Measurements from ENCODE around the gene MIPEP. TPM values are rescaled to one million over a fixed set of nuclear protein-coding genes. Genes with fewer than 3 reads are reported as not detected.
"Not testable (repeated sequence)": the region's sequence is repeated elsewhere in the genome, so short reads cannot be mapped to it uniquely, and the experiment has no call there.

Gene MIPEP
- polyA plus RNA-seq, 4 donors = 30.2 to 35.5 (median 32.1) TPM

GRCh38 chr13:23889615-23890607 is 711 bp upstream of the MIPEP start:
- no peak for DNase-seq (ENCODE audit: low read depth in 4 of 4, low spot score in 3 of 4)

DNA sequence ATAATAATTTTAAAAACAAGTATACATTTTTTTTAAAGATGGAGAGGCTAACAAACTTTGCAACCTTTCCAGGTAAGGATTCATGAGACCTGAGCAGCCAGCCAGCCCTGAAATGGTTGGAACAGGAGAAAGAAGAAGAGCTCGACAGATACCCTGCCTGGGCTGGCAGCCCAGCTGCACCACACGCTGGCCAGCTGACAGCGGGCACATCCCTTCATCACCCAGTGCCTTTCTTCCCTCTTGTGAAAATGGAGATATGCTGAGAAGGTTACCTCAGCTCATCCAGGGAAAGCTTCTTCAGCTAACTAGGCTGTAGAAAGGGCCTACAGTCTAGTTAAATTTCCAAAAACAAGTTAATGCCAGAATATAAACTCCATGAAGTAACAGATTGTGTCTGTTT is 4.8 kb downstream of the MIPEP start:
- DNase-seq (ENCODE audit: low read depth in 4 of 4, low spot score in 3 of 4) = not testable (repeated sequence)

DNA sequence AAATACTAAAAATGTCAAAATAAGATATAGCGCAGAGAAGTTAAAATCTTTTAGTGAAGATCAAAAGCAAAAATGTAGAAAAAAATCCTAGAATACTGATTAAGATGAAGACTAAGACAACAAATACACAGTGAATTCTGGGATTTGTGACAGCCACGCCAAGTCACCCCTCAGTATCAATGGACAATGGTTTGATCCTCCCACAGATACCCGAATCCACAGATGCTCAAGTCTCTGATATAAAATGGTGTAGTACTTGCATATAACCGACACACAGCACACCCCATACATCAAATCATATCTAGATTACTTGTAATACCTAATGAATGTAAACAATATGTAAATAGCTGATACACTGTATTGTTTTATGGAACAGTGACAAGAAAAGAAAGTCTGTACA is 5.9 kb downstream of the MIPEP start:
- DNase-seq (ENCODE audit: low read depth in 4 of 4, low spot score in 3 of 4) = no peak

DNA sequence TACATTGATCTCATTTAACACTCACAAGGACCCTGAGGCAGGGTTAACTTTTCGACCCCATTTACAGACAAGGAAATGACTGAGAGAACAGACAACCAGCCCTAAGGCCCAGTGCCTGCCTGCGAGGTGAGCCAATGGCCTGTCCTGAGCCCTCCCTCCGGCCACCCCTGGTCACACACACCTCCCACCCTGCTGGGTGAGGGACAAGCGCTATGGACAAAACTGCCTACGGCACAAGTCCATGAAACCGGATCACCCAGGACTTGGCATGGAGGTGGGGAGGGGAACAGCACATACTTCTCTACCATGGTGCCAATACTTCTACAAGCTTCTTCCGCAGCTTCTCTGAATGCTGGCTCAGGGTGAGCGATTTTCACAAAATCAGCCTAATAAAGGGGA is 7.8 kb downstream of the MIPEP start:
- DNase-seq (ENCODE audit: low read depth in 4 of 4, low spot score in 3 of 4) = not testable (repeated sequence)

DNA sequence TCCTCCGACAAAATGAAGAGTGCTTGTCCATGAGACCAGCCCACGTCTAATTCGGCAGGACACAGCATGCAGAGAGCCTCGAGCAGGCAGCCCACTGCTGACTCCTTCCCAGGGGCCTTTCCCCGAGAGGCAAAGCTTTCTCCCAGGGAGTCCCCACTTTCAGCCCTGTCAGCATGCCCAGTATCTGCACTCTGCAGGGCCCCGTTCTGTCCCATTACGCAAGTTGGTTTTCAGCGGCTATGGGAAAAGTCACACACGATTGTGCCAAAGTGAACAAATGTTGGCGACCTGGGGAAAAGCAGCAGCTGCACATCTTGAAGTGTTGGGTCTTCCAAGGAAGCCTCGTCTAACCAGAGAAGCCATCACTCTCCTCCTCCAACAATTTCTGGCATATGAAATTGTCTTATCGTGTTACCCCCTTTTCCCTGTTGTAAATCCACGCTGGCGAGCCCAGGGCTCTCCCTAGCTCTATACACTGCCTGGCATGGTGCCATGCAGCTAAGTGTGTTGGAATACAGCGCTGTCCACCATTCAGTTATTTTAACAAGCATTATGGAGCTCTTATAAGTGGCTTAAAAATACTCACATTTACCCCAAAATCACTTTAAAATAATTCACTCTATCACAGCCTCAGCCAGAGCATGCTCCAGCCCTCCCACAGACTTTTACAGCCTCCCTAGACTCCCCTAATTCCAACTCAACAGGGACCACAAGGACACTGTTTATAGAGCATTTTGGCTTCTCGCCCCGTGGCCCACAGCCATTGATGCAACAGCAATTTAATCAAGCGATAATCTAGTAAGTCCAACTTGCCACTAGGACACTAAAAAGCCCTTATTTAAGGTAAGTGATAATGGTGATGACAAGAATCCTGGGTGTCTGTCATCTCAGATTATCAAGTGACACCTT is 8.5 kb downstream of the MIPEP start:
- DNase-seq (ENCODE audit: low read depth in 4 of 4, low spot score in 3 of 4) = not testable (repeated sequence)

DNA sequence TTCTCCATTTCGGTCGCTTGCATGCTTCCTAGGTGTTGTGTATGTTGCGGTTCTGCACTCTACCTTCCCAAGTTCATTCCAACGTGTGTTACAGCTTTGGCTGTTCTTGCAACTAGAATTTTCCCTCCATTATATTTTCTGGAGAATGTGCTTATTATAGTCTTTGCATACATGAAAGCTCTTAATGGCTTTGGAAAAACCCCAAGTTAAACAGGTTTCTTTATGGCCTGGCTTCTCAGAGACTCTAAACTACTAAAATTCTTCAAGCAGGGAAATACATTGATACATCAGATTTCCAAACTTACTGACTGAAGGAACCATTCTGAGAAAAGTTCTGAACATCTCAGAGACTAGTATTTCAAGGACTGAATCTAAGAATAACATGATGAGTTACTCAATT is 11.9 kb downstream of the MIPEP start:
- DNase-seq (ENCODE audit: low read depth in 4 of 4, low spot score in 3 of 4) = no peak

DNA sequence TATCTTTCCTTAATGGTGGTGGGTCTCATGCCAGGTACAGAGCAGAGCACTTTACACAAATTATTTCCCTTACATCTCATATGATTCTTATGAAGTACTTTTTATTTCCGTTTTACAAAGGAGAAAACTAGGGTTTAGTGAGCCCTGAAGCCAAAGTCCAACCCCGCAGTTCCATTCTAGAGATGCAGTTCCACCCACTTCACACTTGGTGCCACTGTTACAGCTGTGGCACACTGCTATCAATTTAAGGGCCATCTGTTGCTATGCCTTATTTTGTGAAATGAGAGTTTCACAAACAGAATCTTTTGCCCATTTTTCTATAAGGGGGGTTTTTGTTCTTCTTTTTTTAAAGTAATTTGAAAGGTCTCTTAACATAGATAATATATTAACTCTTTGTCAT is 12.9 kb downstream of the MIPEP start:
- DNase-seq (ENCODE audit: low read depth in 4 of 4, low spot score in 3 of 4) = no peak

DNA sequence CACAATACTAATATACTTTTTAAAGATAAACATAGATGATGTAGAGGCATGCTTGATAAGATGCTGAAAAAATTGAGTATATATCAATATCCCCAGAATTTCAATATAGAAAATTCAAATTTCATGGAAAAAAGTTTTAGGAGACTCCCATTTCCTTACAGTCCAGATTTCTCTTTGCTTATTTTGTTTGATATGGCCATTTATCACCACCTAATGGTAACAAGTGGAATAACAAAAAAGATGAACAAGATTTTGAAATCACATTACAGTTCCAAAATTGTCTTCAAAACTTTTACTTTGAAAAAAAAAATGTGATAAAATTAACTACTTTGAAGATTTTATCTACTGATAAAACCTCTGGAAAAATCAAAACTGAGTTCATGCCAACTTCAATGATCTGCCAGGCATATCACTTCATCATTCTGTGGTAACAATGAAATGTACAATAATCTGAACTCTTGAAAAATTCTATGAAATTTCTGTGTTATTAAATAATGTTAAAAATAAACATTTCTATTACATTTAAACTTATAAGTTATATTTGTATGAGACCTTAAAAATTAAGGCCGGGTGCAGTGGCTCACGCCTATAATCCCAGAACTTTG is 17.5 kb downstream of the MIPEP start:
- DNase-seq (ENCODE audit: low read depth in 4 of 4, low spot score in 3 of 4) = no peak

DNA sequence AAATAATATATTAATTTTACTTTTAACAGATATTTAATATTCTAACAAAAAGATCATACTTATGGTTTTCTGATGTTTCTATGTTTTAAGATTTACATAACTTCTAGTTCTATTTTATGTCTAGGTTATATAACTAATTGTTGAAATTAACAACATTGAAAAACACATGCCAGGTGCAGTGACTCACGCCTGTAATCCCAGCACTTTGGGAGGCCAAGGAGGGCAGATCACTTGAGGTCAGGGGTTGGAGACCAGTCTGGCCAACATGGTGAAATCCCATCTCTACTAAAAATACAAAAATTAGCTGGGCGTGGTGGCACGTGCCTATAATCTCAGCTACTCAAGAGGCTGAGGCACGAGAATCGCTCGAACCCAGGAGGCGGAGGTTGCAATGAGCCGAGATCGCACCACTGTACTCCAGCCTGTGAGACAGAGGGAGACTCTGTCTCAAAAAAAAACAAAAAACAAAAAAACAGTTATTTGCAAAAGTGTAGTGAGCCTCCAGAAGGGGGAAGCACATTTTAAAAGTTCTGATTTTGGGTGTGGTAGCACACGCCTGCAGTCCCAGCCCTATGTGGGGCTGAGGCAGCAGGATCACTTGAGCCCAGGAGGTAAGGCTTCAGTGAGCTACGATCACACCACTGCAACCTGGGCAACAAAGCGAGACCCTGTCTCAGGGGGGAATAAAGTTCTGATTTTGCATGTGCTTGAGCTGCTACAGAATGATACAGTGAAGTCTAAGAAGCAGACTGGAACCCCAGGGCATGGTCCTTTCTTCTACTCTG is 18.7 kb downstream of the MIPEP start:
- DNase-seq (ENCODE audit: low read depth in 4 of 4, low spot score in 3 of 4) = no peak

- no peak for DNase-seq (ENCODE audit: low read depth in 4 of 4, low spot score in 3 of 4)
Observed at GRCh38 chr13:23868521-23868920, 20.7 kb downstream of the MIPEP start.

GRCh38 chr13:23867027-23867491 is 22.1 kb downstream of the MIPEP start:
- DNase-seq (ENCODE audit: low read depth in 4 of 4, low spot score in 3 of 4) = no peak

DNA sequence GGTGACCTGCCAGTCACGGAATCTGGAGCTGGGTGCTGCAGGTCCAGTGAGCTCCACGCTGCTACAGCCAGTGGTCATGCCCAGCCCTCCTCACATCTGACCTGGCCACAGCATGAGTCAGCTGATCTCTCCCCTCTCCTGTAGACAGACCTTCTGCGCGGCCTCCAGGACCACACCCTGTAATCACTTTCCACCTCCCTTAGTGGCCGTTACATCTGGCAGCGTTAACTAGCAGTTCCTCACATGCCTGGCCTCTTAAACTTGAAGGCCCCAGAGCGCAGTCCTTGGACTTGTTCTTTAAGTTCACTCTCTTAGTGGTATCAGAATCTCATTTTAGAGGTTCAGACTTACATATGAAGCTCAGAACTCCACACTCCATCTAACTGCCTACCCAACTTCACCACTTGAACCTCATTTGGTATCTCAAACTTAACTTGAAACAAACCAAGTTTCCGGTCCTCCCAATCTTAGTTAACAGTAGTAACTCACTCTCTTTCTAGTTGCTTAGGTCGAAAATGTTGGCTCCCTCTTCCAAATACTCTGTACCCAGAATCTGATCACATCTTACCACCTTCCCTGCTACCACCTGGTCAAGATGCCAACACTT is 22.7 kb downstream of the MIPEP start:
- no peak for DNase-seq (ENCODE audit: low read depth in 4 of 4, low spot score in 3 of 4)

- DNase-seq (ENCODE audit: low read depth in 4 of 4, low spot score in 3 of 4) = no peak
Observed at GRCh38 chr13:23865906-23866305, 23.3 kb downstream of the MIPEP start.

- no peak for DNase-seq (ENCODE audit: low read depth in 4 of 4, low spot score in 3 of 4)
Observed at GRCh38 chr13:23865026-23865425, 24.2 kb downstream of the MIPEP start.

GRCh38 chr13:23861310-23861709 is 27.9 kb downstream of the MIPEP start:
- DNase-seq (ENCODE audit: low read depth in 4 of 4, low spot score in 3 of 4) = peak in 2 of 4 donors; percentile 29 to 33

DNA sequence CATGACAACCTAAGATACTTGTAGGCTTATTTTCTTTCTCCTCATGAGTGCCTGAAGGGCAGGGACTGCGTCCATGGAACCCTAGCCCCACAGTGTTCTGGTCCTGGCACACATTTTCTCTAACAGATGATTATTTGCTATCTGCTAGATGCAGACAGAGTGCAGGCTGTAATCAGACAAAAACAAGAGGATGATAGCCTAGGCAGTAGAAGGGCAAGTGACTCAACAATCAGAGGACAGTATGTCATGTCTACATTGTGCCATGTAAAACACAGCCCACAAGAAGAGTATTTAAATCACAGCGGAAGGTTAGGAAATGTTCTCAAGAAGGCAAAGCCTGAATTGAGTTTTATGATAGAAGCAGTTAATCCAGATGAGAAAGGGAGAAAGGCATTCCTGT is 29.3 kb downstream of the MIPEP start:
- DNase-seq (ENCODE audit: low read depth in 4 of 4, low spot score in 3 of 4) = no peak

DNA sequence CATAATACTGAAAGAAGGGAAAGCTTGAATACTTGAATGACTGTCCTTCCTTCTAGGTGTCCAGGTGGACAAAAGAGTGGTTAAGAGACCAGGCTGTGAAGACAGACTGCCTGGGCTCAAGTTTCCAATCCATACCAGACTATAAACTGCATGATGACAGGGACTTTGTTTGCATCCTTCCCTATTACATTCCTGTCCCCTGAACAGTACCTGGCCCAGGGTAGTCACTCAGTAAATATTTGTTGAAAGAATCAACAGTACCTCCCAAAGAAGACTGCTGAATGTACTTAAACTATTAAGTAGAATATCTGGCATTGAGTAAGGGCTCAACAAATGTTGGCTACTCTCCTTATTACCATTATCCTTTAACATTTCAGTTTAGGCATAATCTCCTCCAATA is 29.7 kb downstream of the MIPEP start:
- no peak for DNase-seq (ENCODE audit: low read depth in 4 of 4, low spot score in 3 of 4)

GRCh38 chr13:23858546-23858945 is 30.7 kb downstream of the MIPEP start:
- no peak for DNase-seq (ENCODE audit: low read depth in 4 of 4, low spot score in 3 of 4)

DNA sequence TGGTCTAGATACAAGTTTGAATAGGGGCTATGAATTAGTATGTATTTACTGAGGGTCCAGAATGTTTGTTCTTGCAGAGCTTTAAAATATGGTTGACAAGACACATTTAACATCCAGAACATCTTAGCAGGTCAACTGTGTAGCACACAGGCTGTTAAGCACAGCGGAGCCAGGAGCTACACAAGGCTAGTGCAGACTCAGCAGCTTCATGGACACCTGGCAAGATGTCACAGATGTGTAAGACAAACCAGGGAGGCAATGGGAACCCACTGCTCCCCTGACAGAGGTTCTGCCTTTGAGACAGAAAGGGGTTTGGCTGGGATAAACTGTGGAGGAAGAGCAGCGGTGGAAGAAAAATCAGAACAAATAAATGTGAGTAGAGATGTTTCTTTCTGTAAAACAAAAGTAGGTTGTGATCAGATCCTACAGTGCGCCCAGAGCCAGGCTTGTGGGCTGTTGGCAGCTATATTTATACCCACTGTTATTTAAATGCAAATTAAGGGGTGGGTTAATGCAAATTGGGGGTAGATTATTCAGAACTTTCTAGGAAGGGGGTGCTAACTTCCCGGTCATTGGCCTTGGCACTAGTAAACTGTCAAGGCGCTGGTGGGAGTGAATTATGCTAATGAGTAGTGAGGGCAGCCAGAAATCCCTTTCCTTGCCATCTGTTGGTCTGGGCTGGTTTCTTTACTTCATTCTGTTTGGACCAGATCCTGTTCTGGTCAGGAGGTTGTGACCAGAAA is 33.0 kb downstream of the MIPEP start:
- no peak for DNase-seq (ENCODE audit: low read depth in 4 of 4, low spot score in 3 of 4)
